ENCODE results near the gene ARMC12. TPM values are rescaled to one million over a fixed set of nuclear protein-coding genes. Genes with fewer than 3 reads are reported as not detected.

ARMC12 gene
- polyA plus RNA-seq, 4 donors: 0.90 to 1.1 (median 1.1) TPM

GRCh38 chr6:35795453-35796071 is 58.7 kb downstream of the ARMC12 start:
- DNase-seq (ENCODE audit: low read depth in 4 of 4, low spot score in 3 of 4): no peak

- no peak for DNase-seq (ENCODE audit: low read depth in 4 of 4, low spot score in 3 of 4)
Observed at GRCh38 chr6:35796236-35796635, 59.4 kb downstream of the ARMC12 start.

- no peak for DNase-seq (ENCODE audit: low read depth in 4 of 4, low spot score in 3 of 4)
Observed at GRCh38 chr6:35797837-35798526, 61.1 kb downstream of the ARMC12 start.

Other genes starting within 250 kb of the ARMC12 start
- gene TEAD3, start 240.0 kb upstream of the ARMC12 start, polyA plus RNA-seq (ENCODE audit: insufficient read length in 4 of 4): 10 to 100 TPM; 42.6 to 53.0 (median 47.7) TPM
- gene TULP1, start 224.1 kb upstream of the ARMC12 start, polyA plus RNA-seq (ENCODE audit: insufficient read length in 4 of 4): 1 to 10 TPM; 1.5 to 2.9 (median 2.4) TPM
- 10 to 100 TPM; 25.4 to 30.7 (median 28.2) TPM for gene FKBP5, start 48.1 kb upstream of the ARMC12 start, polyA plus RNA-seq (ENCODE audit: insufficient read length in 4 of 4)
- under 1 TPM in 2 of 4 donors, not detected in 2; 0.23 to 0.40 TPM for gene CLPSL2, start 39.6 kb downstream of the ARMC12 start, polyA plus RNA-seq (ENCODE audit: insufficient read length in 4 of 4)
- gene CLPSL1, start 44.0 kb downstream of the ARMC12 start, polyA plus RNA-seq (ENCODE audit: insufficient read length in 4 of 4): 1 to 10 TPM in 2 of 4 donors, under 1 TPM in 2; 0.74 to 1.3 (median 1.00) TPM
- under 1 TPM in 1 of 4 donors, not detected in 3; 0.13 TPM for gene CLPS, start 60.3 kb downstream of the ARMC12 start, polyA plus RNA-seq (ENCODE audit: insufficient read length in 4 of 4)
- gene LHFPL5, start 68.3 kb downstream of the ARMC12 start, polyA plus RNA-seq (ENCODE audit: insufficient read length in 4 of 4): under 1 TPM in 3 of 4 donors, not detected in 1; 0.15 to 0.20 (median 0.17) TPM
- gene SRPK1, start 184.1 kb downstream of the ARMC12 start, polyA plus RNA-seq (ENCODE audit: insufficient read length in 4 of 4): 10 to 100 TPM; 40.3 to 51.9 (median 49.4) TPM

Measured in right renal pelvis (tissue), 4 donors.